WI38 (cell line): ENCODE measurements around the gene CELF2.
A peak's percentile ranks its signal among the peaks of the same experiment; 100 is the strongest.

Source experiments
- H3K4me3 ChIP-seq: 2 replicates; pipeline ENCODE4 v1.5.1; 2011; ENCODE audit warnings: low read depth, mild to moderate bottlenecking, control low read depth, low read length
- CTCF ChIP-seq: IDR thresholded peaks from 2 replicates; pipeline ENCODE4 v1.5.1; 2012; ENCODE audit warnings: low read depth, mild to moderate bottlenecking, control low read depth, low read length

The CELF2 gene

GRCh38 chr10:11158080-11158479 is 140.4 kb downstream of the CELF2 start:
- TF ChIP-seq CTCF, result no peak
- no peak overlapping the region for H3K4me3 ChIP-seq

GRCh38 chr10:11159543-11160215 is 142.0 kb downstream of the CELF2 start:
- no peak for TF ChIP-seq CTCF

GRCh38 chr10:11161096-11161495 is 143.4 kb downstream of the CELF2 start:
- TF ChIP-seq CTCF, result no peak
- H3K4me3 ChIP-seq, result no peak overlapping the region

More at GRCh38 chr10:11159543-11160215, 142.0 kb downstream of the CELF2 start:
- no peak overlapping the region for H3K4me3 ChIP-seq

GRCh38 chr10:11161910-11162309 is 144.2 kb downstream of the CELF2 start:
- no peak for TF ChIP-seq CTCF
- H3K4me3 ChIP-seq, result no peak overlapping the region

GRCh38 chr10:11162828-11163599 is 145.3 kb downstream of the CELF2 start:
- TF ChIP-seq CTCF, result no peak
- H3K4me3 ChIP-seq, result no peak overlapping the region

- TF ChIP-seq CTCF, result no peak
- H3K4me3 ChIP-seq, result peak overlapping the region; percentile 71
Observed at GRCh38 chr10:11163780-11164550, 146.3 kb downstream of the CELF2 start.

- TF ChIP-seq CTCF, result no peak
- peak overlapping the region; percentile 71 for H3K4me3 ChIP-seq
Observed at GRCh38 chr10:11164551-11164802, 146.8 kb downstream of the CELF2 start.
